ENCODE results near the gene FRA10AC1. TPM values are rescaled to one million over a fixed set of nuclear protein-coding genes. Genes with fewer than 3 reads are reported as not detected.

FRA10AC1 gene
- polyA plus RNA-seq, 2 of the 4 experiments (the other 2 are of a cell fraction) = 11.1 to 20.5 TPM

DNA sequence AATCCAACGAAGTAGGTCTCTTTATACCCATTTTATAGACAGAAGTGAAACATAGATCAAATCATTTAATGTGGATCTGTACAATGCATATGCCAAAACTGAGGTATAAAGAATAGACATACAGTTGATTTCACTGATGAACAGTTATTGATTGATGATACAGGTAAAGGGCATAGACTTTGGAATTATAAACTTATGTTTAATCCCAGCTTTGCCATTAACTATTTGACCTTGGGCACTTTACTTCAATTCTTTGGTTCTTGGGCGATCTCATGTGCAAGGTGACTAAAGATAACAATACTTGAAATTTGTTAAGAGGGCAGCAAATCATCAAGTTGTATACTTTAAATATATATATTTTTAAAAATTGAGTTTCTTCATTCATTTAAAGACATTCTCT is 28.6 kb downstream of the FRA10AC1 start:
- ATAC-seq (no peak), FAIRE-seq (no peak), DNase-seq (ENCODE audit: low read depth in 1 of 2, low spot score in 1 of 2) (no peak)
- TF ChIP-seq ZSCAN20 (CRISPR knock-in tag; IDR thresholded peaks at IDR 0.05) (no peak), RARB (CRISPR knock-in tag; IDR thresholded peaks at IDR 0.05) (no peak), GATA3 (IDR thresholded peaks at IDR 0.05; ENCODE audit: borderline replicate concordance) (no peak), HDAC2 (IDR thresholded peaks at IDR 0.05) (no peak), EP300 (IDR thresholded peaks at IDR 0.05) (no peak), POLR2AphosphoS2 (conservative IDR thresholded peaks at IDR 0.05; ENCODE audit: low read length) (no peak), SREBF2 (IDR thresholded peaks at IDR 0.05) (no peak), KDM1A (IDR thresholded peaks at IDR 0.05; ENCODE audit: low read depth) (no peak), HOXB13 (CRISPR knock-in tag; IDR thresholded peaks at IDR 0.05; ENCODE audit: low read depth) (no peak), HEYL (CRISPR knock-in tag; IDR thresholded peaks at IDR 0.05) (no peak), CEBPB (IDR thresholded peaks at IDR 0.05) (no peak), HOXB5 (CRISPR knock-in tag; IDR thresholded peaks at IDR 0.05) (no peak), NPAS2 (CRISPR knock-in tag; IDR thresholded peaks at IDR 0.05; ENCODE audit: borderline replicate concordance) (no peak)
- TF ChIP-seq, protein P1, sequence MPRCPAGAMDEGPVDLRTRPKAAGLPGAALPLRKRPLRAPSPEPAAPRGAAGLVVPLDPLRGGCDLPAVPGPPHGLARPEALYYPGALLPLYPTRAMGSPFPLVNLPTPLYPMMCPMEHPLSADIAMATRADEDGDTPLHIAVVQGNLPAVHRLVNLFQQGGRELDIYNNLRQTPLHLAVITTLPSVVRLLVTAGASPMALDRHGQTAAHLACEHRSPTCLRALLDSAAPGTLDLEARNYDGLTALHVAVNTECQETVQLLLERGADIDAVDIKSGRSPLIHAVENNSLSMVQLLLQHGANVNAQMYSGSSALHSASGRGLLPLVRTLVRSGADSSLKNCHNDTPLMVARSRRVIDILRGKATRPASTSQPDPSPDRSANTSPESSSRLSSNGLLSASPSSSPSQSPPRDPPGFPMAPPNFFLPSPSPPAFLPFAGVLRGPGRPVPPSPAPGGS (IDR thresholded peaks at IDR 0.05) = no peak
- TF ChIP-seq, protein P2, sequence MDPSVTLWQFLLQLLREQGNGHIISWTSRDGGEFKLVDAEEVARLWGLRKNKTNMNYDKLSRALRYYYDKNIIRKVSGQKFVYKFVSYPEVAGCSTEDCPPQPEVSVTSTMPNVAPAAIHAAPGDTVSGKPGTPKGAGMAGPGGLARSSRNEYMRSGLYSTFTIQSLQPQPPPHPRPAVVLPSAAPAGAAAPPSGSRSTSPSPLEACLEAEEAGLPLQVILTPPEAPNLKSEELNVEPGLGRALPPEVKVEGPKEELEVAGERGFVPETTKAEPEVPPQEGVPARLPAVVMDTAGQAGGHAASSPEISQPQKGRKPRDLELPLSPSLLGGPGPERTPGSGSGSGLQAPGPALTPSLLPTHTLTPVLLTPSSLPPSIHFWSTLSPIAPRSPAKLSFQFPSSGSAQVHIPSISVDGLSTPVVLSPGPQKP (IDR thresholded peaks at IDR 0.05; ENCODE audit: low read depth, low read length) = no peak
- Histone ChIP-seq H3K9me3 (no peaks in the 10 kb centered on the region), H3K27ac (no peak overlapping the region), H3K4me3 (no peak overlapping the region), H3K4me2 (no peak overlapping the region), H3K4me1 (no peaks in the 10 kb centered on the region)
- 81% methylated on average over 2 of the region's 2 CpGs for WGBS (ENCODE audit: missing lambda C conversion rate)
- POLR2A ChIA-PET = no interaction called here
- CTCF ChIA-PET = interaction anchor here (1.0 to 1.4 kb wide), 2 partner anchors 9 to 120 kb away, joined by 3 read pairs; no protein-coding TSS in a partner anchor

DNA sequence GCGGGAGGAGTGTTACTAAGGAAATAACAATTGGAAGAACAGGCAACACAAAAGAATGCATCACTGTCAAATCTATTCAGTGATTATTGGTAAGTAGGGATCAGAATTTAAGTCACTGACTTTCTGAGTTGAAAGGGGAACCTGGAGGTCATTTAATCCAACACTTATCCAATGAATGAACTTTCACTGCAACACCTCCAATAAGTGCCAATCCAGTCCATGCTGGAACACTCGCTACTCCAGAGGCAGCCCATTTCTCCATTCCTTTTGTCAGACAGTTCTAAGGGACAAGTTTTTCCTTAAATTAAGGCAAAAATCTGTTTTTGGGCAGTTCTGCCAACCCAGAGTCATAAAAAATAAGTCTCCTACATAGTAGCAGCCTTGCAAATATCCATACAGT is 29.5 kb downstream of the FRA10AC1 start:
- ChIA-PET CTCF (interaction anchor here (1.0 to 1.4 kb wide), 2 partner anchors 9 to 119 kb away, joined by 3 read pairs; no protein-coding TSS in a partner anchor), POLR2A (no interaction called here)
- FAIRE-seq = no peak
- no peak for ATAC-seq
- WGBS (ENCODE audit: missing lambda C conversion rate) = 93% methylated on average over 2 of the region's 2 CpGs
- no peak overlapping the region for H3K27ac ChIP-seq
- no peaks in the 10 kb centered on the region for H3K9me3 ChIP-seq
- no peak overlapping the region for H3K4me2 ChIP-seq
- no peaks in the 10 kb centered on the region for H3K4me1 ChIP-seq
- TF ChIP-seq EP300 (IDR thresholded peaks at IDR 0.05) (no peak), ESRRA (IDR thresholded peaks at IDR 0.05; ENCODE audit: borderline replicate concordance, low read length) (no peak), HDAC2 (IDR thresholded peaks at IDR 0.05) (no peak), POLR2A (IDR thresholded peaks at IDR 0.05; ENCODE audit: low read length) (no peak), ZNF302 (CRISPR knock-in tag; IDR thresholded peaks at IDR 0.05) (no peak), FOSB (CRISPR knock-in tag; IDR thresholded peaks at IDR 0.05) (no peak), MAZ (IDR thresholded peaks at IDR 0.05; ENCODE audit: borderline replicate concordance, low read depth, low read length) (no peak)
- TF ChIP-seq, protein P3, sequence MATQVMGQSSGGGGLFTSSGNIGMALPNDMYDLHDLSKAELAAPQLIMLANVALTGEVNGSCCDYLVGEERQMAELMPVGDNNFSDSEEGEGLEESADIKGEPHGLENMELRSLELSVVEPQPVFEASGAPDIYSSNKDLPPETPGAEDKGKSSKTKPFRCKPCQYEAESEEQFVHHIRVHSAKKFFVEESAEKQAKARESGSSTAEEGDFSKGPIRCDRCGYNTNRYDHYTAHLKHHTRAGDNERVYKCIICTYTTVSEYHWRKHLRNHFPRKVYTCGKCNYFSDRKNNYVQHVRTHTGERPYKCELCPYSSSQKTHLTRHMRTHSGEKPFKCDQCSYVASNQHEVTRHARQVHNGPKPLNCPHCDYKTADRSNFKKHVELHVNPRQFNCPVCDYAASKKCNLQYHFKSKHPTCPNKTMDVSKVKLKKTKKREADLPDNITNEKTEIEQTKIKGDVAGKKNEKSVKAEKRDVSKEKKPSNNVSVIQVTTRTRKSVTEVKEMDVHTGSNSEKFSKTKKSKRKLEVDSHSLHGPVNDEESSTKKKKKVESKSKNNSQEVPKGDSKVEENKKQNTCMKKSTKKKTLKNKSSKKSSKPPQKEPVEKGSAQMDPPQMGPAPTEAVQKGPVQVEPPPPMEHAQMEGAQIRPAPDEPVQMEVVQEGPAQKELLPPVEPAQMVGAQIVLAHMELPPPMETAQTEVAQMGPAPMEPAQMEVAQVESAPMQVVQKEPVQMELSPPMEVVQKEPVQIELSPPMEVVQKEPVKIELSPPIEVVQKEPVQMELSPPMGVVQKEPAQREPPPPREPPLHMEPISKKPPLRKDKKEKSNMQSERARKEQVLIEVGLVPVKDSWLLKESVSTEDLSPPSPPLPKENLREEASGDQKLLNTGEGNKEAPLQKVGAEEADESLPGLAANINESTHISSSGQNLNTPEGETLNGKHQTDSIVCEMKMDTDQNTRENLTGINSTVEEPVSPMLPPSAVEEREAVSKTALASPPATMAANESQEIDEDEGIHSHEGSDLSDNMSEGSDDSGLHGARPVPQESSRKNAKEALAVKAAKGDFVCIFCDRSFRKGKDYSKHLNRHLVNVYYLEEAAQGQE (IDR thresholded peaks at IDR 0.05) = no peak
- TF ChIP-seq, protein P4, sequence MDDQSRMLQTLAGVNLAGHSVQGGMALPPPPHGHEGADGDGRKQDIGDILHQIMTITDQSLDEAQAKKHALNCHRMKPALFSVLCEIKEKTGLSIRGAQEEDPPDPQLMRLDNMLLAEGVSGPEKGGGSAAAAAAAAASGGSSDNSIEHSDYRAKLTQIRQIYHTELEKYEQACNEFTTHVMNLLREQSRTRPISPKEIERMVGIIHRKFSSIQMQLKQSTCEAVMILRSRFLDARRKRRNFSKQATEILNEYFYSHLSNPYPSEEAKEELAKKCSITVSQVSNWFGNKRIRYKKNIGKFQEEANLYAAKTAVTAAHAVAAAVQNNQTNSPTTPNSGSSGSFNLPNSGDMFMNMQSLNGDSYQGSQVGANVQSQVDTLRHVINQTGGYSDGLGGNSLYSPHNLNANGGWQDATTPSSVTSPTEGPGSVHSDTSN (IDR thresholded peaks at IDR 0.05) = no peak
- TF ChIP-seq, protein P5, sequence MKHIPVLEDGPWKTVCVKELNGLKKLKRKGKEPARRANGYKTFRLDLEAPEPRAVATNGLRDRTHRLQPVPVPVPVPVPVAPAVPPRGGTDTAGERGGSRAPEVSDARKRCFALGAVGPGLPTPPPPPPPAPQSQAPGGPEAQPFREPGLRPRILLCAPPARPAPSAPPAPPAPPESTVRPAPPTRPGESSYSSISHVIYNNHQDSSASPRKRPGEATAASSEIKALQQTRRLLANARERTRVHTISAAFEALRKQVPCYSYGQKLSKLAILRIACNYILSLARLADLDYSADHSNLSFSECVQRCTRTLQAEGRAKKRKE (CRISPR knock-in tag; IDR thresholded peaks at IDR 0.05; ENCODE audit: low read depth) = no peak
- H3K4me3 ChIP-seq = no peak overlapping the region
- no peak for DNase-seq (ENCODE audit: low read depth in 1 of 2, low spot score in 1 of 2)
